Endothelial cell of umbilical vein (primary cell): Measurements from ENCODE around the gene ZNF688. TPM values are rescaled to one million over a fixed set of nuclear protein-coding genes. Genes with fewer than 3 reads are reported as not detected.

ENCODE experiments used
- BruUV-seq: library from RNA; stranded (reverse); fragments of 400-500 nt; replicated peaks from 2 replicates; lab custom pipeline; 2021; lab: Mats Ljungman, UMichigan
- CTCF ChIA-PET: fragments of 300-600, 350-600 bp; sonication (Branson Sonifier 250); formaldehyde crosslinking; loops from one replicate; lab custom pipeline; 2021; ENCODE audit warnings: antibody characterized with exemption, inconsistent platforms; lab: Charles Lee
- POLR2A ChIA-PET: fragments of 300-600, 350-600 bp; sonication (Branson Sonifier 250); formaldehyde crosslinking; loops from one replicate; lab custom pipeline; 2021; ENCODE audit warnings: antibody characterized with exemption, inconsistent platforms; lab: Charles Lee
- DNase-seq: peaks from one replicate; pipeline ENCODE4 v3.0.0-alpha.2; 2011; ENCODE audit warnings: low read depth, low spot score
- FAIRE-seq: peaks from 2 replicates; lab custom pipeline; 2011; peaks lifted over from hg19 to GRCh38; lab: Jason Lieb, UNC
- H2AFZ ChIP-seq: 2 replicates; pipeline ENCODE4 v1.6.0; 2012; ENCODE audit warnings: low read depth, low read length, control low read depth, inconsistent platforms
- H3K27ac ChIP-seq: 2 replicates; pipeline ENCODE4 v1.5.1; 2011; ENCODE audit warnings: low read depth, mild to moderate bottlenecking, control low read depth, low read length, moderate library complexity; ENCODE audit not compliant: insufficient read depth
- H3K27me3 ChIP-seq, 2 experiments: 2 replicates each; pipeline versions ENCODE4 v1.6.0 to v1.6.1; 2011; ENCODE audit warnings: low read length in 2 of 2, mixed read lengths in 1 of 2; ENCODE audit not compliant: control insufficient read depth in 2 of 2, insufficient read depth in 2 of 2
- H3K36me3 ChIP-seq, 2 experiments: 2 replicates in 1 of 2; 3 replicates in 1 of 2; pipeline ENCODE4 v1.5.1; 2011; ENCODE audit warnings: low read length in 2 of 2, mild to moderate bottlenecking in 1 of 2, moderate library complexity in 1 of 2; ENCODE audit not compliant: control insufficient read depth in 2 of 2, insufficient read depth in 2 of 2; ENCODE audit errors: extremely low read depth in 1 of 2
- H3K4me1 ChIP-seq: 3 replicates; pipeline ENCODE4 v1.5.1; 2011; ENCODE audit warnings: mild to moderate bottlenecking, low read length; ENCODE audit not compliant: control insufficient read depth, insufficient read depth; ENCODE audit errors: extremely low read depth
- H3K4me2 ChIP-seq: 2 replicates; pipeline ENCODE4 v1.6.1; 2011; ENCODE audit warnings: low read length, control low read depth, mixed read lengths; ENCODE audit not compliant: insufficient read depth
- H3K4me3 ChIP-seq, 3 experiments: fragments of 200-600 bp in 1 of 3; sonication (generic), shearing (Covaris generic) in 1 of 3; replicated peaks in 1 of 3; 2 replicates each; pipeline ENCODE4 v1.5.1; 2011 to 2016; ENCODE audit warnings: control low read depth in 3 of 3, low read length in 3 of 3, mild to moderate bottlenecking in 2 of 3, inconsistent platforms in 1 of 3, low read depth in 1 of 3, moderate library complexity in 1 of 3; ENCODE audit not compliant: insufficient read depth in 1 of 3
- H3K79me2 ChIP-seq: 2 replicates; pipeline ENCODE4 v1.6.0; 2012; ENCODE audit warnings: low read length, inconsistent platforms; ENCODE audit not compliant: control insufficient read depth, insufficient read depth
- H3K9ac ChIP-seq: replicated peaks from 2 replicates; pipeline ENCODE3; 2011; ENCODE audit warnings: low read length, control low read depth; ENCODE audit not compliant: insufficient read depth; ENCODE audit errors: extremely low read depth
- H3K9me1 ChIP-seq: replicated peaks from 3 replicates; pipeline ENCODE4 v1.6.0; 2011; ENCODE audit warnings: mild to moderate bottlenecking, low read length; ENCODE audit not compliant: control insufficient read depth, insufficient read depth; ENCODE audit errors: extremely low read depth
- H3K9me3 ChIP-seq: replicated peaks from 2 replicates; pipeline ENCODE4 v1.5.1; 2012; ENCODE audit warnings: low read length, inconsistent platforms; ENCODE audit not compliant: control insufficient read depth, insufficient read depth
- H4K20me1 ChIP-seq: replicated peaks from 2 replicates; pipeline ENCODE3; 2011; ENCODE audit warnings: mild to moderate bottlenecking, low read length; ENCODE audit not compliant: control insufficient read depth, insufficient read depth; ENCODE audit errors: extremely low read depth
- CTCF ChIP-seq, 2 donors: IDR thresholded peaks; 1 replicate in 1 of 2; 2 replicates in 1 of 2; pipeline ENCODE4 v1.5.1; 2011; ENCODE audit warnings: low read length in 2 of 2, mild to moderate bottlenecking in 2 of 2, moderate library complexity in 2 of 2, control low read depth in 1 of 2, inconsistent platforms in 1 of 2, low read depth in 1 of 2; ENCODE audit not compliant: insufficient read depth in 1 of 2; ENCODE audit errors: extremely low read depth in 1 of 2
- EZH2 ChIP-seq: IDR thresholded peaks from 2 replicates; pipeline ENCODE4 v1.6.1; 2012; ENCODE audit warnings: borderline replicate concordance, low read depth, mild to moderate bottlenecking, moderate library complexity, low read length, inconsistent platforms; ENCODE audit not compliant: severe bottlenecking
- FOS ChIP-seq: IDR thresholded peaks from 2 replicates; pipeline ENCODE4 v1.6.1; 2011; ENCODE audit warnings: mild to moderate bottlenecking, low read length, moderate library complexity, borderline replicate concordance; ENCODE audit not compliant: insufficient read depth
- GATA2 ChIP-seq: IDR thresholded peaks from 2 replicates; pipeline ENCODE4 v1.7.0; 2011; ENCODE audit warnings: low read depth, mild to moderate bottlenecking, moderate library complexity, mixed read lengths, low read length; ENCODE audit not compliant: insufficient read length, insufficient read depth
- JUN ChIP-seq: IDR thresholded peaks from 2 replicates; pipeline ENCODE4 v1.6.1; 2011; ENCODE audit warnings: borderline replicate concordance, low read depth; ENCODE audit not compliant: insufficient read length, insufficient read depth
- MAX ChIP-seq: IDR thresholded peaks from 2 replicates; pipeline ENCODE4 v1.6.1; 2011; ENCODE audit not compliant: insufficient read depth, insufficient read length
- MYC ChIP-seq: IDR thresholded peaks from one replicate; pipeline ENCODE4 v1.6.1; 2011; ENCODE audit warnings: mild to moderate bottlenecking, low read depth, low read length
- POLR2A ChIP-seq: IDR thresholded peaks from 2 replicates; pipeline ENCODE4 v1.6.1; 2012; ENCODE audit warnings: low read depth, mild to moderate bottlenecking, control low read depth, low read length
- POLR2AphosphoS5 ChIP-seq: IDR thresholded peaks from 2 replicates; pipeline ENCODE4 v1.6.1; 2012; ENCODE audit warnings: low read depth, mild to moderate bottlenecking, control low read depth, low read length, moderate library complexity; ENCODE audit not compliant: insufficient read depth
- dilution Hi-C: fragments of 300-500 bp; cut with MboI; formaldehyde crosslinking; loops from one replicate; pipeline ENCODE4 v1.15.0; 2019; ENCODE audit warnings: low sequenced_read_pairs; ENCODE audit not compliant: extremely low pct_ligation_motif_present
- intact Hi-C: fragments of 100-400 bp; cut with micrococcal nuclease; formaldehyde crosslinking; loops from one replicate; pipeline ENCODE4 v1.10.0; 2022
- polyA plus RNA-seq, 4 experiments: library from polyadenylated mRNA; depleted of rRNA in 3 of 4; stranded (reverse) in 3 of 4; unstranded in 1 of 4; fragments of >200 nt; gene quantifications; 2 replicates each; pipeline versions ENCODE4 v1.2.1 to v1.2.3, GENCODE V29; 2011 to 2012; ENCODE audit warnings: missing spikeins in 1 of 4
- total RNA-seq: library from RNA; stranded (reverse); gene quantifications from 2 replicates; pipeline ENCODE4 v1.2.3, GENCODE V29; 2021

ZNF688 gene
- total and polyA plus RNA-seq, 2 donors (not counting 3 experiments of a cell fraction or from before 2014, with no cell fraction given): 5.4 to 10.9 TPM

- no TSS peak for BruUV-seq
- DNase-seq (no peak), FAIRE-seq (no peak)
- Histone ChIP-seq H3K27me3 (peaks cover 0 to 4% of the 10 kb centered on the region in 2 experiments), H3K9me3 (no peaks in the 10 kb centered on the region), H3K27ac (no peak overlapping the region), H3K36me3 (no peaks in the 10 kb centered on the region), H3K9ac (no peak overlapping the region), H3K9me1 (no peaks in the 10 kb centered on the region), H3K79me2 (no peaks in the 10 kb centered on the region), H3K4me3 (no peak overlapping the region), H3K4me1 (peaks cover 9% of the 10 kb centered on the region), H2AFZ (no peak overlapping the region), H4K20me1 (no peaks in the 10 kb centered on the region), H3K4me2 (no peak overlapping the region)
- TF ChIP-seq JUN: no peak
- TF ChIP-seq MYC: no peak
- no peak for TF ChIP-seq FOS
- no peak for TF ChIP-seq EZH2
- TF ChIP-seq POLR2AphosphoS5: no peak
- no peak for TF ChIP-seq MAX
- no peak for TF ChIP-seq CTCF (IDR thresholded peaks at IDR 0.05; ENCODE audit: extremely low read depth in 1 of 2, insufficient read depth in 1 of 2, low read depth in 1 of 2, low read length in 2 of 2)
- no peak for TF ChIP-seq POLR2A
- TF ChIP-seq GATA2: no peak
- CTCF ChIA-PET: interaction anchor here (1.3 to 1.6 kb wide), 3 partner anchors 32 to 137 kb away, joined by 3 to 7 read pairs (median 4); partner anchors contain the start of gene DCTPP1
- intact Hi-C loops: no loop called here
- dilution Hi-C loops: no loop called here
- POLR2A ChIA-PET: no interaction called here
Measured at GRCh38 chr16:30565984-30566383, 5.5 kb downstream of the ZNF688 start.
